Testis (tissue), 2 donors: ENCODE data around the gene YBX1.

Experiments
- POLR2A ChIP-seq: fragments of 450-650 bp; IDR thresholded peaks from one replicate; pipeline ENCODE4 v1.6.1; 2017; ENCODE audit warnings: antibody characterized with exemption, mild to moderate bottlenecking, moderate library complexity
- TF ChIP-seq, protein P1 (sequence below), 3 experiments: fragments of 450-650 bp in 2 of 3; fragments of 200-600 bp in 1 of 3; sonication (generic) in 1 of 3; IDR thresholded peaks; one replicate each; pipeline ENCODE4 v1.5.1; 2016 to 2019; ENCODE audit warnings: antibody characterized with exemption in 3 of 3, mild to moderate bottlenecking in 2 of 3, moderate library complexity in 1 of 3

DNA sequence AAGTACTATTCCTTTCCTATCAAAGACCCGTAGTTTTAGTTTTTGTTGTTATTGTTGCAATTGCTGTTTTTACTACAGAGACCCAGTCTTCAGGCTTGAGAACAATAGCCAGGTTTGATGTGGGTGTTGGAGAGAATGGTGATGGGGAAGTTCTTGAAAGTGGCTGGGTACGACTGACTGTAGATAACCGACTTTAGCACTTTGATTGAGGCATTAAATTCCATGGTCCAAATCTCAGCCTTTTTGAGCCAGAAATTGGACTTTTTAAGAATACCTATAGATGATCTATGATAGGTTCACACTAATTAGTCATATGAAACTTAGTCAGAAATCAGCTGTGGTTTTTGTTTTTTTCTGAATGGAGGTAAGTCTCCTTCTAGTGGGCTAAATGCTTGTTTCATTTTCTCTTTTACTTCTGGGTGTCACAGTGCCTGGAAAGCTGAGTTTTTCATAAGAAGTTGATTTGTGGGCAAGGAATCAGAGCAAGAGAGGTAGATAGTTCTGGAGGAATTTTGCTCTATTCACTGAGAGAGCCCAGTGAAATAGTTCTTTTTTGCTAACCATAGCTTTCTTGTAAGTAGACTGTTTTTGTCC, 21.2 kb upstream of the YBX1 start:
- TF ChIP-seq, protein P1, sequence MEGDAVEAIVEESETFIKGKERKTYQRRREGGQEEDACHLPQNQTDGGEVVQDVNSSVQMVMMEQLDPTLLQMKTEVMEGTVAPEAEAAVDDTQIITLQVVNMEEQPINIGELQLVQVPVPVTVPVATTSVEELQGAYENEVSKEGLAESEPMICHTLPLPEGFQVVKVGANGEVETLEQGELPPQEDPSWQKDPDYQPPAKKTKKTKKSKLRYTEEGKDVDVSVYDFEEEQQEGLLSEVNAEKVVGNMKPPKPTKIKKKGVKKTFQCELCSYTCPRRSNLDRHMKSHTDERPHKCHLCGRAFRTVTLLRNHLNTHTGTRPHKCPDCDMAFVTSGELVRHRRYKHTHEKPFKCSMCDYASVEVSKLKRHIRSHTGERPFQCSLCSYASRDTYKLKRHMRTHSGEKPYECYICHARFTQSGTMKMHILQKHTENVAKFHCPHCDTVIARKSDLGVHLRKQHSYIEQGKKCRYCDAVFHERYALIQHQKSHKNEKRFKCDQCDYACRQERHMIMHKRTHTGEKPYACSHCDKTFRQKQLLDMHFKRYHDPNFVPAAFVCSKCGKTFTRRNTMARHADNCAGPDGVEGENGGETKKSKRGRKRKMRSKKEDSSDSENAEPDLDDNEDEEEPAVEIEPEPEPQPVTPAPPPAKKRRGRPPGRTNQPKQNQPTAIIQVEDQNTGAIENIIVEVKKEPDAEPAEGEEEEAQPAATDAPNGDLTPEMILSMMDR (IDR thresholded peaks at IDR 0.05) = no peak
- TF ChIP-seq POLR2A = no peak
